ENCODE results near the gene TFRC.
"Not testable (repeated sequence)": the region's sequence is repeated elsewhere in the genome, so short reads cannot be mapped to it uniquely, and the experiment has no call there.

The TFRC gene

GRCh38 chr3:196081002-196081833 is 672 bp downstream of the TFRC start:
- DNase-seq (ENCODE audit: low read depth): no peak

DNA sequence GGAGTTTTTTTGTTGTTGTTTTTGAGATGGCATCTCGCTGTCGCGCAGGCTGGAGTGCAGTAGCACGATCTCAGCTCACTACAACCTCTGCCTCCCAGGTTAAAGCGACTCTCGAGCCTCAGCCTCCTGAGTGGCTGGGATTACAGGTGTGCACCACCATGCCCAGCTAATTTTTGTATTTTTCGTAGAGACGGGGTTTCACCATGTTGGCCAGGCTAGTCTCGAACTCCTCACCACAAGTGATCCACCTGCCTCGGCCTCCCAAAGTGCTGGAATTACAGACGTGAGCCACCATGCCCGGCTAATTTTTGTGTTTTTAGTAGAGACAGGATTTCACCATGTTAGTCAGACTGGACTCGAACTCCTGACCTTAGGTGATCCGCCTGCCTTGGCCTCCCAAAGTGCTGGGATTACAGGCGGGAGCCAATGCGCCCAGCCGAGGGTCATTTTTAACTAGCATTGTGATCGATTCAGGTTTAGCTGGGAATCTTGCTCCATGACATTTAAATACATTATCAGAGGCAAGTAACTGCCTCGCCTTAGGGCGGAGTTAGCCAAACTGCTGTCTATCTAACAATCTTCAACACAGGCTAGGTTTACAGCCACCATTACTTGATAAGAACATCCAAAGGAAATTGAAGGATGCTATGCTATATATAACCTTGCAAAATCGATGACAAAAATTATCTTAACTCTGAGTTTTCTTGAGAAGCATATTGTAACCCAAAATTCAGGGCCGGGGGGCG is 1.6 kb downstream of the TFRC start:
- DNase-seq (ENCODE audit: low read depth): not testable (repeated sequence)

DNA sequence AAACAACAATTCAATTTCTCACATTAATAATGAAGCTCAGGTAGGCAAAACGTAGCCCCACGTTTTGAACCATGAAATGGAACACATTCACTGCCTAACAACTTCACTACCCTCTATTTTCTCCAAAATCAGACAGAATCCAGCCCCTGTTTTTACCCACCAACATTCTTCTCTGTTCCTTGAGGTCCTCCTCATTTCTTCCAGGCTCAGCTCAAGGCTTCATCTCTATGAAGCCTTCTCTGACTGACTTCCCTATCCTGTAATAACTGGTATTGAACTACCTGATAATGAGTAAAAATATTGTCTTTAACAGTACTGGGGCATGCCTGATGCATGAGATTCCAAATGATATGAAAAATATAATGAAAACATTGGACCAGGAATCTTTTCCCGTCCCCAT is 2.2 kb downstream of the TFRC start:
- DNase-seq (ENCODE audit: low read depth): no peak

- no peak for DNase-seq (ENCODE audit: low read depth)
Measured at GRCh38 chr3:196075013-196075412, 6.9 kb downstream of the TFRC start.

DNA sequence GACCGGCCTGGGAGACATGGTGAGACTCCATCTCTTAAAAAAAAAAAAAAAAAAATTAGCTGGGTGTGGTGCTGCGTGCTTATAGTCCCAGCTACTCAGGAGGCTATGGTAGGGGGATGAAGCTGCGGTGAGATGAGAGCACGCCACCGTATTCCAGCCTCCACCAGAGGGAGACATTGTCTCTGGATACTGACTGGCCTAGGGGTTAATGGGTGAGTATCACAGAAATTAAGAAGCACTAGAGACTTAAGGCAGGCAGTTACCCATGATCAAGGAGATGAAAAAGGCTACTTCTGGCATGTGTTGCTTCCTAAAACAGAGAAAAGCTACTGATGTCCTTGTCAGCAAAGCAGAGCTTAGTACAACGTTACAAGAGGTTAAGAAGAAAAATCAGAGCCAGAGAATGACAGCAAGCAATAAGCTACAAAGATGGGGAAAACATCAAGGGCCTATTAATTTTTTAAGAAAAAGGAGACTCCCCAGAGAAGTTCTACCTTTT is 8.6 kb downstream of the TFRC start:
- DNase-seq (ENCODE audit: low read depth): no peak

- DNase-seq (ENCODE audit: low read depth): no peak
Measured at GRCh38 chr3:196072313-196072712, 9.6 kb downstream of the TFRC start.

DNA sequence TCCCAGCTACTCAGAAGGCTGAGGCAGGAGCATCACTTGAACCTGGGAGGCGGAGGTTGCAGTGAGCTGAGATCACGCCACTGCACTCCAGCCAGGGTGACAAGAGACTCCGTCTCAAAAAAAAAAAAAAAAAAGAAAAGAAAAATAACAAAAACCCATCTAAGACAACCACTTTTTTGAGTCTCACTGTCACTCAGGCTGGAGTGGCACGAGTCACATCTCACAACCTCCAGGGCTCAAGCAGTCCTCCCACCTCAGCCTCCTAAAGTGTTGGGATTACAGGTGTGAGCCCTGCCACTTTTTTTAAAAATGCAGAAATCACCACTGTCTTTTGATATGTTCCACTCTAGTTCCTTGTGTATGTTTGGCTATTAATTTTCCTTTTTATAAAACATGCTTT is 13.1 kb downstream of the TFRC start:
- not testable (repeated sequence) for DNase-seq (ENCODE audit: low read depth)

DNA sequence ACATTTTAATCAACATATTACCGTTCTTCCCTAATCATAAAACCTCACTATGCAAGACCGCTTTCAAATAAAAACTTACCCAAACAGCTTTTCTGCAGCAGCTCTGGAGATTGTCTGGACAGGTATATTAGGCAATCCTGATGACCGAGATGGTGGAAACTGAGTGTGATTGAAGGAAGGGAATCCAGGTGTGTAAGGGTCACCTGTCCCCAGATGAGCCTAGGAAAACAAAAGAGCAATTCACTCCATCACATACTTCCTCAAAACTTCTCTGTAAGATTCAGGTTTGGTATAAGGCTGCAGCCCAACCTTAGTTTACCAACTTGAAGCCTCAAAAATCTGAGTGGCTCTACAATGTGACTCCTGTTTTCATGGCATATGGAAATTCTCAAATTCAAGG is 14.5 kb downstream of the TFRC start:
- no peak for DNase-seq (ENCODE audit: low read depth)

- no peak for DNase-seq (ENCODE audit: low read depth)
Measured at GRCh38 chr3:196063971-196064370, 17.9 kb downstream of the TFRC start.

DNA sequence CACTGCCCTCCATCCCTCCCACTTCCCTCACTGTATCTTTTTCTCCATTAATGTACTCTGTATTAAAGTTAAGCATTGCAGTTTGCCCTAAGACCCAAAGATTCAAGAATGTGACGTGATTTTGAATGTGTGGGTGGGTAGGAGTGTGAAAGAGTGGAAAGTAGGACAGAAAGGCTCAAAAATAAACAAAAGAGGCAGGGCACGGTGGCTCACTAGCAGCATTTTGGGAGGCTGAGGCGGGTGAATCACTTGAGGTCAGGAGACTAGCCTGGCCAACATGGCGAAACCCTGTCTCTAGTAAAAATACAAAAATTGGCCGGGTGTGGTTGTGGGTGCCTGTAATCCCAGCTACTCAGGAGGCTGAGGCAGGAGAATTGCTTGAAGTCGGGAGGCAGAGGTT is 18.4 kb downstream of the TFRC start:
- no peak for DNase-seq (ENCODE audit: low read depth)

DNA sequence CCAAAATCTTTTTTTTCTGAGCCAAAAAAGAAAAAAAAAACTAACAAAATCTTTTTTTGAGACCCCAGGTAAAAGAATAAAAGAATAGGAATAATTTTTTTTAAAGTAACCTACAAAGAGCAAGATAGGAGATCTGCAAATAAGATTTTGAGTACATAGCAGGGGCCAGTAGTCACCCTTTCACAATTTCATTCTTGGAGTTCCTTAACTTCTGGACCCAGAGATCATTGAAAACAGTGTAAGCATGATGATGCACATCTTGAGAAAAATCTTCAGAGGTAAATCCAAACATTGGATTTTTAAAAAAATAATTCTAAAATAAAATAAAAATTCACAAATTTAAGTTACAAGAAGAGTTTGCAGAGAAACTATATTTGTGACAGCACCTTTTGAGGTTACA is 18.8 kb downstream of the TFRC start:
- no peak for DNase-seq (ENCODE audit: low read depth)

- no peak for DNase-seq (ENCODE audit: low read depth)
Measured at GRCh38 chr3:196060834-196061233, 21.1 kb downstream of the TFRC start.

DNA sequence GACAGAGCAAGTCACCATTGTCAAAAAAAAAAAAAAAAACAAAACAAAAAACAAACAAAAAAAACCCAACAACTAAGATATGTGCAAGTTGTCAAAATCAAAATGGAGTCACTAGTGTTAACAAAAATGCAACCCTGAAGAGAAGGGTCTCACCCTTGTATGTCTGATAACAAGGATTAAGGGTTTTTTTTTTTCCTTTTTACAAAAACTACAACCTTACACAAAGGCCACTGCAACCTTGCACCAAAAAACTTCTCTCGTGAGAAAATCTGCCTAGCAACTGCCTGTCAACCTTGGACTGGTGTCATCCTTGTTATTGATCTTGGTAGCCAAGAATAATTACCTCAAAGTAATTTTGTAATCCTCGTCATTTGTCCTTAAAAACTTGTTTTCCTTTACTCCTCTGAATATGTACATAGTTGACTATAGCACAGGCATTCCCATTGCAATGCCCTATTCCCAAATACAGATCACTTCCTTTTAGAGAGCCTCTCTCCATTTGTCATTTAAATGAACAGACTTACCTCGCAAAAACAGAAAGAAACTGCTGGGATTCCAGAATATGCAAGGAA is 24.0 kb downstream of the TFRC start:
- DNase-seq (ENCODE audit: low read depth): no peak

DNA sequence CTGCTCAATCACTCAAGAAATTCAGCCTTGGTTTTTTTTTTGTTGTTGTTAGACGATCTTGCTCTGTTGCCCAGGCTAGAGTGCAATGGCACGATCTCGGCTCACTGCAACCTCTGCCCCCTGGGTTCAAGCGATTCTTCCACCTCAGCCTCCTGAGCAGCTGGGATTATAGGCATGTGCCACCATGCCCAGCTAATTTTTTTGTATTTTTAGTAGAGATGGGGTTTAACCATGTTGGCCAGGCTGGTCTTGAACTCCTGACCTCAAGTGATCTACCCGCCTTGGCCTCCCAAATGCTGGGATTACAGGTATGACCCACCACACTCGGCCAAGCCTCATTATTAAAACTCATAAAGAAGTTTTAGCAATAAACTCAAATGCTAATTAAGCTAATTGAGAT is 25.5 kb downstream of the TFRC start:
- not testable (repeated sequence) for DNase-seq (ENCODE audit: low read depth)

DNA sequence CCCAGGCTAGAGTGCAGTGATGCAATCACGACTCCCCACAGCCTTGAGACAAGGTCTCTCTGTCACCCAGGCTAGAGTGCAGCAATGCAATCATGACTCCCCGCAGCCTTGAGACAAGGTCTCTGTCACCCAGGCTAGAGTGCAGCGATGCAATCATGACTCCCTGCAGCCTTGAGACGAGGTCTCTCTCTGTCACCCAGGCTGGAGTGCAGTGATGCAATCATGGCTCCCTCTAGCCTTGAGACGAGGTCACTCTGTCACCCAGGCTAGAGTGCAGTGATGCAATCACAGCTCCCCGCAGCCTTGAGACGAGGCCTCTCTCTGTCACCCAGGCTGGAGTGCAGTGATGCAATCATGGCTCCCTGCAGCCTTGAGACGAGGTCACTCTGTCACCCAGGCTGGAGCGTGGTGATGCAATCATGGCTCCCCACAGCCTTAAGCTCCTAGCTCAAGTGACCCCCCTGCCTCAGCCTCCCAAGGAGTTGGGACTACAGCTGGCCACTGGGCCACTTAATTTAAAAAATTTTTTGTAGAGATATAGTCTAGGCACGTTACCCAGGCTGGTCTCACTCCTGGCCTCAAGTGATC is 26.1 kb downstream of the TFRC start:
- no peak for DNase-seq (ENCODE audit: low read depth)

DNA sequence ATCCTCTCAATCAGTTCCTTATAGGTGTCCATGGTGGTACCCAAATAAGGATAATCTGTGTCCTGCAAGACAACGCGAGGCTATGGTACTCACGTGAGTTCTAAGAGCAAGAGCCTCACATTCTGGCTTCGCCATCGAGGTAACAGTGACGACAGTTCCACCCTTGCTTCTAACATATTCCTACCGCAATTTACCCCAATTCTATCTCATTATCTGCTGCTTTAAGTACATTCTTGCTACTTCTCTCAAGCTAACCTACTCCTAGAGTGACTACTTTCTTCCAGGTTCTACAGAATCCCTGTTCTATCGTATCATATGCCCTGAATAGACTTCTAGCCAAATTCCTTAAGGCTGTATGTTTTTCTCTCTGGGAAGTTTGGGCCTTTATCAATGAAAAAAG is 26.6 kb downstream of the TFRC start:
- DNase-seq (ENCODE audit: low read depth): no peak

GRCh38 chr3:196054661-196055060 is 27.2 kb downstream of the TFRC start:
- no peak for DNase-seq (ENCODE audit: low read depth)

DNA sequence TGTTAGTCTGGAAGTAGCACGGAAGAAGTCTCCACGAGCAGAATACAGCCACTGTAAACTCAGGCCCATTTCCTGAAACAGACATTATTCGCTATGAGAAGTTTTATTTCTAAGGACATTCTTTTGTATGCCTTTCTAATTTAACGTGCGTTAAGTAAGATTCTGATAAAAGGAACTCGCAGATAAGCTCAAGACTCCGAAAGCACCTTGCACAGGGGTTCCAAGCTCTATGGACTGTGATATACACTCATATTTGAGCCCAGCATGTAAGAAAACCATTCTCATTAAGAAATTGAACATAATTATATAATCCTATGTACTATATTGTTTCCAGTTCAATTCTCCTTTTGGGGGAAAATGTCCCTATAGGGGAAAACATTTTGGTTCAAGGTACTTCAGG is 28.4 kb downstream of the TFRC start:
- DNase-seq (ENCODE audit: low read depth): no peak

DNA sequence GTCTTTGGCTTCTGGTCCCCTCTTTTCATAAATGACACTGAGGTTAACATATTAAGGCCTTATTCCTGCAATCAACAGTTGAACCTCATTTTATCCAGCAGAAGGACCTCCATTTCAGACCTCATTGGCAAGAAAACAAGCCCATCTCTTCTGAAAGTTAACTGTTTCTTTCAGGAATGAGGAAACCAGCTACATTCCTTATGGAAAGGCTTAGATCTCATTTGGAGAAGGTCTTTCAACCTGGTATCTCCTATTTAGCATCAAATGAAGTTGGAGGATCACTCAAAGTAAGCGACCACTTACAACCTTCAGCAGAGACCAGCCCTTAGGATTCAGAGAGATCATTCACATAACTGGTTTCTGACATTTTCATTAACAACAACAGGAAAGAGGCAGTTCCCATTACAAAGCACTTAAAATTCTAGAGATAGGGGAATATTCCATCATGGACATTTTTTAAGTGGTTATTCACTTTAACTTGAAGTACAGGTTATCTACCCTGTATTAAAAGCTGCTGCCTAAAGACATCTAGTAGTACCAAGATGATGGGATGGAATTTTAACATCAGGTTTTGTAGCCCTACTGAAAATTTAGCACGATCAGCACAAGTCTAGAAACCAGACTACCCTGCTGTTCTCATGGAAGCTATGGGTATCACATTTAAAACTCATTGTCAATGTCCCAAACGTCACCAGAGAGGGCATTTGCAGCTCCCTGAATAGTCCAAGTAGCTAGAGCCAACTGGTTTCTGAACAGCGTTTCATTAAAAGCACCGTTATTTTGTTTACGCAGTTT is 30.4 kb downstream of the TFRC start:
- DNase-seq (ENCODE audit: low read depth): no peak

DNA sequence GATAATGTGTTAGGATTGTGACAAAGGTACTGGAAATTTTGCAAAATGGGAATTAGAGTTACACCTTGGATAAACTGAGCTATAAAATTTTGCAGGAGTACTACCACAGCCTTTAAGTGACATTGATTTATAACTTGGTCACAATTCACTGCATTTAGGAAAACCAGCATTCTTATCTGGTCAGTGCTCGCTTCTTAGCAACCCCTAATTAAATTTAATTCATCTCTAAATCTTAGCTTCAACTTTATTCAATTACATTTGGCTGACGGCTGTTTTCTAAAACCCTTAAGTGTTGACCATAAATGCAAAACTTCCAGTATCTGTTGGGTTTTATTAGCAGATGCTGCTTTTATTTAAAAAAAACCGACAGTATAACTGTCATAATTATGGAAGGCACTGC is 31.3 kb downstream of the TFRC start:
- no peak for DNase-seq (ENCODE audit: low read depth)

GRCh38 chr3:196049653-196050052 is 32.2 kb downstream of the TFRC start:
- no peak for DNase-seq (ENCODE audit: low read depth)
